Esophagus squamous epithelium (tissue), 4 donors: Measurements from ENCODE around the gene C14orf119.

ENCODE experiments used
- CTCF ChIP-seq, 6 experiments: fragments of 450-650 bp in 4 of 6; fragments of 200-600 bp in 2 of 6; sonication (generic) in 2 of 6; IDR thresholded peaks; one replicate each; pipeline ENCODE4 v1.5.1; 2016 to 2019; ENCODE audit warnings: antibody characterized with exemption in 6 of 6, mild to moderate bottlenecking in 4 of 6, moderate library complexity in 4 of 6
- POLR2A ChIP-seq, 4 donors: fragments of 450-650 bp; IDR thresholded peaks; one replicate each; pipeline ENCODE4 v1.6.1; 2017; ENCODE audit warnings: antibody characterized with exemption in 4 of 4, mild to moderate bottlenecking in 4 of 4, moderate library complexity in 3 of 4

DNA sequence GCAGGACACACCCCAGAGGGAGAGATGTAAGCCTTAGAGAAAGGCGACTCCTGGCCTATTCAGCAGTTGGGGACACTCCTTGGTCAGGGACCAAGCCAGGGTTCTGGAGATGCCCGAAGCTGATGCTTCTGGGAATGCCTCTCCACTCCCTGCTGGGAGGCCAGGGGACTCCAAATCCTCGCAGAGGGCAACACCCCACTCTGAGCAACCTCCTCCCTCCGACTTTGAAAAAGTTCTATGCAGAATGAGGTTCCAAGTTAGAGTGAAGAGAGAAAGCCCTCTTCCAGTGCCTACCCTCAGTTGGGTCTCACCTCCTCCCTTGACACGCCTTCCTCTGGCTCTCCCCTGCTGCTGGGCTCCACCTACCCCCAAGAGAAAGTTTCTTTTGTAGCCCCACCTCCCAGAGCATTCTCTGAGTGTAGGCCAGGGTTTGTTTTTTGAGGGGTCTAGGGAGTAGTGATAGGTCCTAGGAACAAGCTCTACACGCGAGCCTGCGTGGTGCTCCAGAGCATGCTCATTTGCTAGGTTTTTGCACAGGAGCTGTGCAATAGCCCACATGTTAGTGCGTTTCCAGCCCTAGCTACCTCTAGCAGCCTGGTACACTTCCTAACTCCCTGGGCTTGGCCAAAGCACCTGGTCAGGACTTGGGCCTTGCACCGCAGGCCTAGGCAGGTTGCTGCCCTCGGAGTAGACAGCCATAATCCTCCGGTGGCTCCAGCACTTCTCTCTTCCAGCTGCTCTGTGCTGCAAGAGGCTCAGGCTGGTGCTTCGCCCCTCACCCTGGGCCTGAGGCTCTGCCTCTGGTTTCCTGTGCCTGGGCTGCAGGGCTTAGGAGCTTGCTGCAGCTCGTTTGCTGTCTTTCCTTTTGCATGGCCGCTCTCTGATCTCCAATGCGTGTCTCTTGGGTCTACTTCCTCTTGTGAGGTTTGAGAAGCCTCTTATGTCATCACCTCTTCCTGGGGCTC is 24.3 kb downstream of the C14orf119 start:
- TF ChIP-seq CTCF (IDR thresholded peaks at IDR 0.05), result no peak
- TF ChIP-seq POLR2A (IDR thresholded peaks at IDR 0.05), result no peak
